Karpas-422 (cell line): Measurements from ENCODE around the gene INTS2. TPM values are rescaled to one million over a fixed set of nuclear protein-coding genes. Genes with fewer than 3 reads are reported as not detected.
A peak's percentile ranks its signal among the peaks of the same experiment; 100 is the strongest.

Experiments
- DNase-seq: peaks from one replicate; pipeline ENCODE4 v3.0.0-alpha.2; 2015
- H2AFZ ChIP-seq: fragments of 200-600 bp; sonication (generic); 2 replicates; pipeline ENCODE4 v1.6.1; 2014; ENCODE audit warnings: antibody characterized with exemption, low read length, mixed read lengths
- H3K27ac ChIP-seq: fragments of 200-600 bp; sonication (generic); 2 replicates; pipeline ENCODE4 v1.5.1; 2014; ENCODE audit warnings: mild to moderate bottlenecking, low read length, moderate library complexity
- H3K27me3 ChIP-seq: fragments of 200-600 bp; sonication (generic); 2 replicates; pipeline ENCODE4 v1.6.1; 2014; ENCODE audit warnings: low read length, mixed read lengths
- H3K36me3 ChIP-seq: fragments of 200-600 bp; sonication (generic); 2 replicates; pipeline ENCODE4 v1.6.1; 2014; ENCODE audit warnings: low read length, mixed read lengths; ENCODE audit not compliant: insufficient read depth
- H3K4me1 ChIP-seq: fragments of 200-600 bp; sonication (generic); 2 replicates; pipeline ENCODE4 v1.6.1; 2014; ENCODE audit warnings: mild to moderate bottlenecking, low read length, mixed read lengths
- H3K4me2 ChIP-seq: fragments of 200-600 bp; sonication (generic); 2 replicates; pipeline ENCODE4 v1.6.1; 2014; ENCODE audit warnings: low read length, low read depth, mild to moderate bottlenecking; ENCODE audit not compliant: poor library complexity, severe bottlenecking
- H3K4me3 ChIP-seq: fragments of 200-600 bp; sonication (generic); 2 replicates; pipeline ENCODE4 v1.5.1; 2014; ENCODE audit warnings: mild to moderate bottlenecking, antibody characterized with exemption, low read length, mixed read lengths
- H3K79me2 ChIP-seq: fragments of 200-600 bp; sonication (generic); 2 replicates; pipeline ENCODE4 v1.6.1; 2014; ENCODE audit warnings: mild to moderate bottlenecking, low read length, mixed read lengths
- H3K9ac ChIP-seq: fragments of 200-600 bp; sonication (generic); 2 replicates; pipeline ENCODE4 v1.6.0; 2014; ENCODE audit warnings: low read length
- H3K9me2 ChIP-seq: fragments of 200-600 bp; sonication (generic), shearing (Covaris generic); replicated peaks from 2 replicates; pipeline ENCODE4 v1.6.0; 2014; ENCODE audit warnings: mild to moderate bottlenecking, low read length, moderate library complexity; ENCODE audit not compliant: insufficient read depth
- H3K9me3 ChIP-seq: fragments of 300-700, 200-600 bp; sonication (generic); 2 replicates; pipeline ENCODE4 v1.6.1; 2014; ENCODE audit warnings: low read length, mixed read lengths
- H4K20me1 ChIP-seq: fragments of 200-600 bp; sonication (generic); 2 replicates; pipeline ENCODE4 v1.6.1; 2014; ENCODE audit warnings: mild to moderate bottlenecking, antibody characterized with exemption, low read length, low read depth; ENCODE audit not compliant: insufficient read depth
- total RNA-seq: library from RNA; depleted of rRNA; stranded (reverse); fragments of >200 nt; shearing (Covaris generic); gene quantifications from 2 replicates; pipeline ENCODE4 v1.2.3, GENCODE V29; 2014; ENCODE audit warnings: low replicate concordance

INTS2 gene
- total RNA-seq, 1 experiment from 2014 or later, result 34.7 TPM

GRCh38 chr17:61846088-61846487 lies 81.7 kb downstream of the INTS2 start:
- Histone ChIP-seq H3K27ac (no peak overlapping the region), H3K4me1 (no peaks in the 10 kb centered on the region), H3K79me2 (peaks cover 33% of the 10 kb centered on the region), H3K36me3 (peaks cover 65% of the 10 kb centered on the region), H2AFZ (no peak overlapping the region), H3K27me3 (no peaks in the 10 kb centered on the region), H3K9me2 (no peaks in the 10 kb centered on the region), H3K9ac (no peak overlapping the region), H3K4me2 (no peak overlapping the region), H3K4me3 (no peak overlapping the region), H4K20me1 (no peaks in the 10 kb centered on the region), H3K9me3 (no peaks in the 10 kb centered on the region)
- no peak for DNase-seq

GRCh38 chr17:61843435-61843834 lies 84.3 kb downstream of the INTS2 start:
- H4K20me1 ChIP-seq, result no peaks in the 10 kb centered on the region
- H3K9me3 ChIP-seq, result no peaks in the 10 kb centered on the region
- H3K9ac ChIP-seq, result no peak overlapping the region
- no peak for DNase-seq
- no peaks in the 10 kb centered on the region for H3K9me2 ChIP-seq
- peaks cover 51% of the 10 kb centered on the region for H3K36me3 ChIP-seq
- no peak overlapping the region for H3K4me3 ChIP-seq
- no peak overlapping the region for H2AFZ ChIP-seq
- no peaks in the 10 kb centered on the region for H3K27me3 ChIP-seq
- no peaks in the 10 kb centered on the region for H3K4me1 ChIP-seq
- H3K4me2 ChIP-seq, result no peak overlapping the region
- H3K27ac ChIP-seq, result no peak overlapping the region
- peaks cover 27% of the 10 kb centered on the region for H3K79me2 ChIP-seq

- H3K4me2 ChIP-seq, result no peak overlapping the region
- H3K79me2 ChIP-seq, result peaks cover 27% of the 10 kb centered on the region
- H3K4me3 ChIP-seq, result no peak overlapping the region
- H3K27ac ChIP-seq, result no peak overlapping the region
- no peaks in the 10 kb centered on the region for H4K20me1 ChIP-seq
- no peak for DNase-seq
- H3K4me1 ChIP-seq, result no peaks in the 10 kb centered on the region
- H3K9ac ChIP-seq, result no peak overlapping the region
- H3K27me3 ChIP-seq, result no peaks in the 10 kb centered on the region
- peaks cover 48% of the 10 kb centered on the region for H3K36me3 ChIP-seq
- H3K9me3 ChIP-seq, result no peaks in the 10 kb centered on the region
- no peak overlapping the region for H2AFZ ChIP-seq
- no peaks in the 10 kb centered on the region for H3K9me2 ChIP-seq
These were observed 84.9 kb downstream of the INTS2 start for GRCh38 chr17:61842899-61843298.

GRCh38 chr17:61839300-61839786 lies 88.4 kb downstream of the INTS2 start:
- Histone ChIP-seq H3K4me3 (no peak overlapping the region), H3K4me1 (0 out of 2 replicates have a peak, but pooled peaks cover 3% of the 10 kb centered on the region), H3K4me2 (no peak overlapping the region), H2AFZ (no peak overlapping the region), H4K20me1 (no peaks in the 10 kb centered on the region), H3K27me3 (no peaks in the 10 kb centered on the region), H3K9me2 (no peaks in the 10 kb centered on the region), H3K27ac (no peak overlapping the region), H3K9ac (no peak overlapping the region), H3K36me3 (peaks cover 28% of the 10 kb centered on the region), H3K9me3 (no peaks in the 10 kb centered on the region), H3K79me2 (peaks cover 38% of the 10 kb centered on the region)
- DNase-seq, result no peak

GRCh38 chr17:61837175-61838051 lies 90.4 kb downstream of the INTS2 start:
- Histone ChIP-seq H3K9me2 (no peaks in the 10 kb centered on the region), H3K27ac (no peak overlapping the region), H3K4me3 (no peak overlapping the region), H3K27me3 (no peaks in the 10 kb centered on the region), H4K20me1 (no peaks in the 10 kb centered on the region), H3K9ac (no peak overlapping the region), H2AFZ (no peak overlapping the region), H3K9me3 (no peaks in the 10 kb centered on the region), H3K79me2 (peaks cover 38% of the 10 kb centered on the region), H3K4me2 (no peak overlapping the region), H3K4me1 (0 out of 2 replicates have a peak, but pooled peaks cover 3% of the 10 kb centered on the region), H3K36me3 (peaks cover 23% of the 10 kb centered on the region)
- peak; percentile 85 for DNase-seq

- Histone ChIP-seq H2AFZ (no peak overlapping the region), H3K36me3 (peaks cover 21% of the 10 kb centered on the region)
These were observed 91.3 kb downstream of the INTS2 start for GRCh38 chr17:61836266-61837174.

GRCh38 chr17:61835606-61836005 lies 92.2 kb downstream of the INTS2 start:
- Histone ChIP-seq H3K27me3 (no peaks in the 10 kb centered on the region), H3K4me3 (no peak overlapping the region), H3K9ac (no peak overlapping the region), H2AFZ (no peak overlapping the region), H3K4me1 (0 out of 2 replicates have a peak, but pooled peaks cover 3% of the 10 kb centered on the region), H3K9me2 (no peaks in the 10 kb centered on the region), H4K20me1 (no peaks in the 10 kb centered on the region), H3K36me3 (peaks cover 23% of the 10 kb centered on the region), H3K9me3 (no peaks in the 10 kb centered on the region), H3K27ac (no peak overlapping the region), H3K4me2 (no peak overlapping the region), H3K79me2 (peaks cover 33% of the 10 kb centered on the region)
- DNase-seq, result no peak

More at GRCh38 chr17:61836266-61837174, 91.3 kb downstream of the INTS2 start:
- H3K4me2 ChIP-seq, result no peak overlapping the region
- no peaks in the 10 kb centered on the region for H3K27me3 ChIP-seq
- no peaks in the 10 kb centered on the region for H3K9me3 ChIP-seq
- H3K4me3 ChIP-seq, result no peak overlapping the region
- DNase-seq, result no peak
- no peaks in the 10 kb centered on the region for H4K20me1 ChIP-seq
- no peak overlapping the region for H3K27ac ChIP-seq
- no peak overlapping the region for H3K9ac ChIP-seq
- H3K4me1 ChIP-seq, result 0 out of 2 replicates have a peak, but pooled peaks cover 3% of the 10 kb centered on the region
- H3K79me2 ChIP-seq, result peaks cover 36% of the 10 kb centered on the region
- no peaks in the 10 kb centered on the region for H3K9me2 ChIP-seq

- no peak for DNase-seq
- H2AFZ ChIP-seq, result no peak overlapping the region
- peaks cover 28% of the 10 kb centered on the region for H3K79me2 ChIP-seq
- no peaks in the 10 kb centered on the region for H4K20me1 ChIP-seq
- no peak overlapping the region for H3K9ac ChIP-seq
- no peaks in the 10 kb centered on the region for H3K9me3 ChIP-seq
- peaks cover 25% of the 10 kb centered on the region for H3K36me3 ChIP-seq
- no peaks in the 10 kb centered on the region for H3K27me3 ChIP-seq
- no peaks in the 10 kb centered on the region for H3K9me2 ChIP-seq
- H3K4me2 ChIP-seq, result no peak overlapping the region
- no peak overlapping the region for H3K27ac ChIP-seq
- no peak overlapping the region for H3K4me3 ChIP-seq
- 0 out of 2 replicates have a peak, but pooled peaks cover 3% of the 10 kb centered on the region for H3K4me1 ChIP-seq
These were observed 93.2 kb downstream of the INTS2 start for GRCh38 chr17:61834610-61835009.
